ACHN (cell line): ENCODE measurements around the gene MTG1.
"Not testable (repeated sequence)": the region's sequence is repeated elsewhere in the genome, so short reads cannot be mapped to it uniquely, and the experiment has no call there.

ENCODE experiments used
- DNase-seq: peaks from one replicate; pipeline ENCODE4 v3.0.0-alpha.2; 2015
- in situ Hi-C: cut with HindIII; loops from 2 replicates; pipeline ENCODE4 v1.10.0; 2017; ENCODE audit warnings: low sequenced_read_pairs, low pct_ligation_motif_present, low pct_unique_long_range_greater_than_20kb

The MTG1 gene

GRCh38 chr10:133456041-133456951 is 62.3 kb downstream of the MTG1 start:
- in situ Hi-C loops = no loop called here

GRCh38 chr10:133457100-133457841 is 63.3 kb downstream of the MTG1 start:
- DNase-seq = no peak
- in situ Hi-C loops = no loop called here

More at GRCh38 chr10:133456041-133456951, 62.3 kb downstream of the MTG1 start:
- DNase-seq = no peak

DNA sequence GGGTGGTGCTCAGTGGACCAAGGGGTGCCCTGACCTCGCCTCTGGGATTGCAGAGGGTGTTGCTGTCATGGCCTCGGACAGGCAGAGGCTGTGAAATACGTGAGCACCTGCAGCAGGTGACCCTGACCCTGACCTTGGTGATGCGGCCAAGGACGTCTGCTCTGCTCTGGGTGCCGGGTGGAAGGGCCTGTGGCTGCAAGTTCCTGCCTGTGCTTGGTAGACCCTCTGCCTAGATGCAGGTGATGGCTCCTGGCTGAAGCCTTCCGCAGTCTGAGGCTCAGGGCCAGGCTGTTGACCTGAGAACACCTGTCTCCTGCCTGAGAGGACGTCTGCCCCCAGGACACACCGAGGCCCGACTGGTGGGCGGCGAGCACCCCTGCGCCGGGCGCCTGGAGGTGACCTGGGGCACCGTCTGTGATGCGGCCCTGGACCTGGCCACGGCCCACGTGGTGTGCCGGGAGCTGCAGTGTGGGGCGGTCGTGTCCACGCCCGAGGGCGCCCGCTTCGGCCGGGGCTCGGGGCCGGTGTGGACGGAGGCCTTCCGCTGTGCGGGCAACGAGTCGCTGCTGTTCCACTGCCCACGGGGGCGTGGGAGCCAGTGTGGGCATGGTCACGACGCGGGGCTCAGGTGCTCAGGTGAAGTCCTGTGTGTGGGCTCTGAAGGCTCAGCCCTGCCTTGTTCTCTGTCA is 64.2 kb downstream of the MTG1 start:
- no peak for DNase-seq
- in situ Hi-C loops = no loop called here

DNA sequence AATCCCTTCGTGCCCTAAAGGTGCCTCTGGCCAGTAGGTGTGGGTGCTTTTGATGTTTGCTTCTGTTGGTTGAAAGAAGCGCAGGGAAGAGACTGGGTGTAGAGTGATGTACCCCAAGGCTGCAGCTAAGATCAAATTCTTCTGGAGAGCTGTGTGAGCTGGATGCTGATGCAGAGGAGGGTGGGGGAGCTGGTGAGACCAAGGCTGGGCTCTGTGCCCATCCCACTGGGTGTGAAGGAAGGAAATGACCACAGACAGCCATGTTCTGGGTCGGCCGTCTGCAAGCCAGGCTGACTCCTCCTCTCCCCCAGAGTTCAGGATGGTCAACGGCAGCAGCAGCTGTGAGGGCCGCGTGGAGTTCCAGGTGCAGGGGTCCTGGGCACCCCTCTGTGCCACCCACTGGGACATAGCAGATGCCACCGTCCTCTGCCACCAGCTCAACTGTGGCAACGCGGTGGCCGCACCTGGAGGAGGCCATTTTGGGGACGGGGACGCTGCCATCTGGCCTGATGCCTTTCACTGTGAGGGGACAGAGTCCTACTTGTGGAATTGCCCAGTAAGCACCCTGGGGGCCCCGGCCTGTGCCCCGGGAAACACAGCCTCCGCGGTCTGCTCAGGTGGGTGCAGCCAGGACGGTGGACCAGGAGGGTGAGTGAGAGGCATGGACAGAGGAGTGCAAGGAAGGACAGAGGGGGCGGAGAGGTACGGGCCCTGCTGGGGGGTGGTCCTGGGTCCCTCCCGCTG is 64.9 kb downstream of the MTG1 start:
- in situ Hi-C loops = no loop called here
- no peak for DNase-seq

GRCh38 chr10:133459454-133460207 is 65.7 kb downstream of the MTG1 start:
- DNase-seq = no peak
- in situ Hi-C loops = no loop called here

- in situ Hi-C loops = no loop called here
- DNase-seq = no peak
Observed at GRCh38 chr10:133460208-133460769, 66.3 kb downstream of the MTG1 start.

DNA sequence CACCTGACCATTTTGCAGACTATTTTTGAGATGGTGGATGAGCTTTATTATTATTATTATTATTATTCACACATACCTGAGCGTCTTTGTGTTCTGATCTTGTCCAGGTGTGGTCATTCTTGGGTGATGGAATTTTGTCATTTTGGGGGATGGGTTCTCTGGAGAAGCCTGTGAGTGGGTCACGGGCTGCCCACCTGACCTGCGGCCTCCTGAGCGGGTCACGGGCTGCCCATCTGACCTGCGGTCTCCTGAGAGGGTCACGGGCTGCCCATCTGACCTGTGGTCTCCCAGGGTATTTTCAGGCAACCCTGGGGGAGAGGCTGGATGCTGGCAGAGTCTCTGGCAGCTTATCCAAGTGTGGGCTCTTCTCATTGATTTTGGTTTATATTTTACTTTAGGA is 67.1 kb downstream of the MTG1 start:
- in situ Hi-C loops = no loop called here
- no peak for DNase-seq

DNA sequence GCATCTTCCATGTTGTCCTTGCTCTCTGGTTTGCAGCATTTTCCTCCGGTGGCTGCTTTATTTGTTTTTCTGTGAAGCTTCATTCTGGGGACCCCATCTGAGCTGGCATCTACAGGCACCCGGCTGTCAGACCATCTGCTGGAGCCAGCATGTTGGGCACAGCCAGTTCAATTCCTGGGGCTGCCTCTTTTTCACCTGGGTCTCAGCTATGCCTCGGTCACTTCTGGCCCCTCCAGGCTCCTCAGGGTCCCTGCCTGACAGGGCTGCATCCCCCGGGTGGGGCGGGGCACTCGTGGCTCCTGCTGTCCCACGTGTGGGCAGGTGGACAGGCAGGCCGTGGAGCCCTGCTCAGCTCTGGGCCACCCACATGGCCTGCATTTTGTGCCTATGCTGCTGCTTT is 67.9 kb downstream of the MTG1 start:
- in situ Hi-C loops = no loop called here
- DNase-seq = no peak

GRCh38 chr10:133462512-133463305 is 68.8 kb downstream of the MTG1 start:
- in situ Hi-C loops = no loop called here
- DNase-seq = no peak

GRCh38 chr10:133464582-133465031 is 70.7 kb downstream of the MTG1 start:
- DNase-seq = no peak
- in situ Hi-C loops = no loop called here

DNA sequence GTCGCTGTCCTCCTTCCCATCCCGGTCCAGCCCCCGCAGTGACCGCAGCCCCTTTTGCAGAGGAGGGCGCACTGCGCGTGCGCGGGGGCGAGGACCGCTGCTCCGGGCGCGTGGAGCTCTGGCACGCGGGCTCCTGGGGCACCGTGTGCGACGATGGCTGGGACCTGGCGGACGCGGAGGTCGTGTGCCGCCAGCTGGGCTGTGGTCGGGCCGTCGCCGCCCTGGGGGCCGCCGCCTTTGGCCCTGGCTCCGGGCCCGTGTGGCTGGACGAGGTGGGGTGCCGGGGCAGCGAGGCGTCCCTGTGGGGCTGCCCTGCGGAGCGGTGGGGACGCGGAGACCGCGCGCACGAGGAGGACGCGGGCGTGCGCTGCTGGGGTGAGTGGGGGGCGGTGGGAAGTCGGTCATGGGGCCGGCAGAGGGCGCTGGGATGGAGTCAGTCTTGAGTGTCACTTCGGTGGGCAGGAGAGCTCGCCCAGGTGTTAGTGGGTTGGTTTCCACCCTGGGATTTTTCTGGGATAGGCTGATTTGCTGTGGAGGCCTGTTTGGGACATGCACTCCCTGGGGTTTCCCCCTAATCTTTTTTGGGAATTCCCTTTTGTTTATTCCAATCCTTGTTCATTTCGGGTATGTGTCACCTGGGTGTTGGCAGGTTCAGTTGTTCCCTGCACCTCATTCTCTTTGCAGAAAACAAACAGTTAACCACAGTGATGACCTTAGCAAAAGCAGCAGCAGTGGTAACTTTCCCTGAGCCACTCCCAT is 71.4 kb downstream of the MTG1 start:
- no peak for DNase-seq
- in situ Hi-C loops = no loop called here

GRCh38 chr10:133465950-133466474 is 72.1 kb downstream of the MTG1 start:
- no peak for DNase-seq
- in situ Hi-C loops = no loop called here

DNA sequence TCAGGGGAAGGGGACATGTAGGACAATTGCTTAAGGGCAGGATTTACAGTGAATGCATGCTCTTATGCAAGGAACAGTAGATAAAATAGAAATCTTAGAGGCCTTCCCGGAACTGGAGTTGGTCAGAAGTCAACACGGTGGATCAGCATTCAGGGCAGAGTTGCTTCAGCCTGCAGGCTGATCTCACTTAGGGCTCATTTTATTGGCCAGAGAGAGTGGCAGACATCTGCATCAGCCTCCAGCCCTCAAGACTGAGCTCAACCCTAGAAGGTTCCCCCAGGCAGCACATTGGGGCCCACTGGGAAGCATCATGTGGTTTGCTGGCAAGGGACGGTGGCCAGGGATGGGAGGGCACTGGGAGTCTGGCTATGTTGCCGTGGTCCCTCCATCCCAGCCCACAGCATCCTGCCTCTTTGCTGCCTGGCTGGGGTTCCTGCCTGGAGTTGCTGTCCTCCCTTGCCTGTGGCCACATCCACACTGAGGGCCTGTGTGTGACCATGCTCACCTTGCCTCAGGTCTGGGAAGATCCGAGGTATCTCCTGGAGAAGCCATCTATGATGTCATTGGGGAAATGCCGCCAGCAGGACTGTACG is 72.8 kb downstream of the MTG1 start:
- in situ Hi-C loops = no loop called here
- DNase-seq = no peak

DNA sequence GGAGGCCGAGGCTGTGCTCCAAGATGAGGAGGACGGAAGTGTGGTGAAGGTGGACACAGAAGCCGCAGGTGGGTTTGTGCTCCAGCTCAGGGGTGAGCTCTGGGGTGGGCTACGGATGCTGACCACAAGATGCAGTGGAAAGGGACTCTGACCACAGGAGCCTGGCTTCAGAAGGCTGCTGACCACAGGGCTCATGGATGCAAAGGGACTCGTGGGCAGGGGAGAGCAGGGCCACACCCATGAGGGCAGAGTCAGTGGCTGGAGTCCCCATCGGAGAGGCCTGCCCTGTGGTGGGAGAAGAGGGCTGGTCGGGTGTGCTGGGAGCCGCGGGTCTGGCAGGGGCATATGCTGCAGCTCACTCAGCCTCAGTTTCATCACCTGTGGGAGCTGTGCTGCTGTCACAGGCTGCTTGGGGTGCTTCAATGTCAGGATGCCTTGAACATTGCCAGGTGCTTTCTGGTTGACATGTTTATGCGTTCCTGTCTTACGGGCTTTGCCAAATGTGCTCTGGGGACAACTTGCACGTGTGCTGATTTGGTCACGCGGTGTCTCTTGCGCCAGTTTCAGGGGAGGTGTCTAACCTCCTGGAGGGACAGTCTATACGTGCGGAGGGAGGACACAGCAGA is 73.4 kb downstream of the MTG1 start:
- in situ Hi-C loops = no loop called here
- DNase-seq = no peak

DNA sequence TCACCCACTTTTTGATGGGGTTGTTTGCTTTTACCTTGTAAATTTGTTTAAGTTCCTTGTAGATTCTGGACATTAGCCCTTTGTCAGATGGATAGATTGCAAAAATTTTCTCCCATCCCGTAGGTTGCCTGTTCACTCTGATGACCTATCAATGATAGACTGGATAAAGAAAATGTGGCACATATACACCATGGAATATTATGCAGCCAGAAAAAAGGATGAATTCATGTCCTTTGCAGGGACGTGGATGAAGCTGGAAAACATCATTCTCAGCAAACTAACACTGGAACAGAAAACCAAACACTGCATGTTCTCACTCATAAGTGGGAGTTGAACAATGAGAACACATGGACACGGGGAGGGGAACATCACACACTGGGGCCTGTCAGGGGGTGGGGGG is 75.2 kb downstream of the MTG1 start:
- in situ Hi-C loops, DNase-seq: not testable (repeated sequence)
